Skeletal muscle satellite cell (primary cell): Measurements from ENCODE around the gene CUL5. TPM values are rescaled to one million over a fixed set of nuclear protein-coding genes. Genes with fewer than 3 reads are reported as not detected.

Source experiments
- H3K27me3 ChIP-seq: 2 replicates; pipeline ENCODE4 v1.7.0; 2013; ENCODE audit warnings: low read length; ENCODE audit not compliant: control insufficient read depth, insufficient read depth
- H3K36me3 ChIP-seq: 2 replicates; pipeline ENCODE4 v1.7.0; 2013; ENCODE audit warnings: mild to moderate bottlenecking, control low read depth, low read length; ENCODE audit not compliant: insufficient read depth
- H3K4me1 ChIP-seq: 2 replicates; pipeline ENCODE4 v1.7.0; 2013; ENCODE audit warnings: low read length; ENCODE audit not compliant: control insufficient read depth, insufficient read depth
- H3K4me2 ChIP-seq: 2 replicates; pipeline ENCODE4 v1.7.0; 2013; ENCODE audit warnings: mild to moderate bottlenecking, low read length
- H3K4me3 ChIP-seq: 2 replicates; pipeline ENCODE4 v1.7.0; 2013; ENCODE audit warnings: low read length
- H3K9ac ChIP-seq: 2 replicates; pipeline ENCODE4 v1.7.0; 2013; ENCODE audit warnings: mild to moderate bottlenecking, low read depth, low read length, moderate library complexity
- H3K9me3 ChIP-seq: replicated peaks from 2 replicates; pipeline ENCODE4 v1.7.0; 2013; ENCODE audit warnings: mild to moderate bottlenecking, control low read depth, low read length
- total RNA-seq: library from RNA; depleted of rRNA; stranded (reverse); fragments of >200 nt; gene quantifications from 2 replicates; pipeline ENCODE4 v1.2.3, GENCODE V29; 2012; rRNA removed

Gene CUL5
- total RNA-seq: 30.8 and 32.2 TPM in 2 replicates

DNA sequence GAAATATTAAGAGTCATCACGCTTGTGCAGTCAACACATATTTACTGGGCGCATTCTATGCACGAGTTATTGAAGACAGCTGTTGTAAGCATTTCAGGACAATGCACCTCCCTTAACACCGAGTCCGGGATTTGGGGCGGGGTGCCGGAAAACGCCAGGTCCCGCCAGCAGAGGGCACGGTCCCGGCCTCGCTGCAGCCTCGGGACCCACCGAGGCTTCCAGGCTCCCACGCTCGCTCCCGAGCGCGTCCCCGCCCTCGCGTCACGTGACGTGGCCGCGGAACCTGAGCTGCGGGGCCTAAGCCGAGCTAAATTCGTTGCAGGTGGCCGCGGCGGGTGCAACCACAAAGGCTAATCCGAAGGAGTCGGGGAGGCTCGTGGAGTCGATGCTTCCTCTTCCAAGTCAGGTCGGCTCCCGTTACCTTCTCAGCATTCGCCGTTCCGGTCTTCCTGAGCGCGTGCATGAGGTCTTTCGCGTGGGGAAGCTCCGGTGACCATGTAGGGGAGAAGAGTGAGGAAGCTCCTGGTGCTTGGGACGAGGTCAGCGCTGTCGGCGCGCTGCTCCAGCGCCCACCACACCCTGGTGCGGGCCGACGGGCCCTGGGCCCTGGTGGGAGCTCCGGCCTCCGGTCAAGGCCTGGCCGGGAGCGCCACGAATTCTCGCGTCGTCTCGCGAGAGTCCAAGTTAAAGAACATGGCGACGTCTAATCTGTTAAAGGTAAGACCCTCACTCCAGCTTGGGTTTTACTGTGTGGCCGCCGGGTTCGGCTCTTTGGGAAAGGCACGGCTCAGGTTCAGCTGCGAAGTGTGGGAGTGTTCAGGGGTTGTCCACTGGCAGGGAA, at the start of gene CUL5:
CUL5 (plus strand) TSS at position 243 of the 841 bp plus-strand sequence; CDS start at position 694, 451 bp downstream.
- peak within 1 kb of the TSS; percentile 100 for H3K9ac ChIP-seq

GRCh38 chr11:107961480-107961879, 47.2 kb upstream of the CUL5 start:
- Histone ChIP-seq H3K9me3 (no peaks in the 10 kb centered on the region), H3K4me2 (no peak overlapping the region), H3K4me3 (no peak overlapping the region), H3K9ac (no peak overlapping the region), H3K27me3 (peaks cover 38% of the 10 kb centered on the region), H3K4me1 (no peaks in the 10 kb centered on the region), H3K36me3 (no peaks in the 10 kb centered on the region)

More for the DNA sequence above, at the start of gene CUL5:
- peak within 1 kb of the TSS; percentile 87 for H3K4me2 ChIP-seq
- H3K9me3 ChIP-seq: no peaks in the 10 kb centered on the region
- H3K4me1 ChIP-seq: peaks cover 16% of the 10 kb centered on the region
- peak within 1 kb of the TSS; percentile 98 for H3K4me3 ChIP-seq
- peaks cover 2% of the 10 kb centered on the region for H3K36me3 ChIP-seq
- H3K27me3 ChIP-seq: no peaks in the 10 kb centered on the region

DNA sequence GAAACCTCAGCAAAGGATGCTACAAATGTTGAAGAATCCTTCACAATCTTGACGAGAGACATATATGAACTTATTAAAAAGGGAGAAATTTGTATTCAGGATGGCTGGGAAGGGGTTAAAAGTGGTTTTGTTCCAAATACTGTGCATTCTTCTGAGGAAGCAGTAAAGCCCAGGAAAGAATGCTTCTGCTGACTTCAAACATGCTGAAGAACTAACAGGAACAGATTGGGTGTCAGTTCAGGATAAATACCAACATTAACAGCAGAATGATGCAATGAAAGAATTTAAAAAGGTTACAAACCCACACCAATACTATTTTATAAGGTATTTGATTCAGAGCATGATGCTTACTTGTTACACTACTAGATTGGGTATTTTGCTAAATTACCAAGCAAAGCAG, 46.5 kb upstream of the CUL5 start:
- no peaks in the 10 kb centered on the region for H3K36me3 ChIP-seq
- H3K4me1 ChIP-seq: no peaks in the 10 kb centered on the region
- H3K9me3 ChIP-seq: no peaks in the 10 kb centered on the region
- no peak overlapping the region for H3K4me3 ChIP-seq
- H3K9ac ChIP-seq: no peak overlapping the region
- H3K4me2 ChIP-seq: no peak overlapping the region
- H3K27me3 ChIP-seq: peaks cover 35% of the 10 kb centered on the region

- no peak overlapping the region for H3K9ac ChIP-seq
- no peaks in the 10 kb centered on the region for H3K4me1 ChIP-seq
These were observed 45.6 kb upstream of the CUL5 start for GRCh38 chr11:107963091-107963490.

DNA sequence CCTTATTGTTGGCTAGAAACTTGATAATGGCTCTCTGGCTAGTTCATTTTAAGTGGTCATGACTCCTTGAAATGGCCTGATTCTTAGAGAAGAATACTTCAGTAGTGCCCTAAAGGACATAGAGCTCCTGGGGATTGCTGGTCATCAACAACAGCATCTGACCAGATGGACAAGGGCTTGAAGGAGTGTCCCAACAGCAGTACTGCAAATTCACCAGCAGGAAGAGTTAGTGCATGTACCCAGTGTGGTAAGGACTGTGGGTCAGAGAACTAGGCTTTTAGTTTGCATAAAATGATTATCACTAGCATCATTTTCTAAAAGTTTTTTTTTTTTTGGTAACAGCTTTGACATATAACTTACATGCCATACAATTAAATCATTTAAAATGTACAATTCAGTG, 39.5 kb upstream of the CUL5 start:
- H3K36me3 ChIP-seq: no peaks in the 10 kb centered on the region
- no peaks in the 10 kb centered on the region for H3K4me1 ChIP-seq
- no peak overlapping the region for H3K4me3 ChIP-seq
- no peaks in the 10 kb centered on the region for H3K9me3 ChIP-seq
- H3K9ac ChIP-seq: no peak overlapping the region
- peaks cover 8% of the 10 kb centered on the region for H3K27me3 ChIP-seq
- H3K4me2 ChIP-seq: no peak overlapping the region

More at GRCh38 chr11:107963091-107963490, 45.6 kb upstream of the CUL5 start:
- Histone ChIP-seq H3K4me2 (no peak overlapping the region), H3K27me3 (peaks cover 35% of the 10 kb centered on the region), H3K36me3 (no peaks in the 10 kb centered on the region), H3K9me3 (no peaks in the 10 kb centered on the region), H3K4me3 (no peak overlapping the region)

- H3K36me3 ChIP-seq: no peaks in the 10 kb centered on the region
- no peak overlapping the region for H3K4me2 ChIP-seq
- no peaks in the 10 kb centered on the region for H3K9me3 ChIP-seq
- H3K4me1 ChIP-seq: no peaks in the 10 kb centered on the region
- H3K4me3 ChIP-seq: no peak overlapping the region
- no peak overlapping the region for H3K9ac ChIP-seq
- H3K27me3 ChIP-seq: peaks cover 8% of the 10 kb centered on the region
These were observed 38.6 kb upstream of the CUL5 start for GRCh38 chr11:107970049-107970448.

DNA sequence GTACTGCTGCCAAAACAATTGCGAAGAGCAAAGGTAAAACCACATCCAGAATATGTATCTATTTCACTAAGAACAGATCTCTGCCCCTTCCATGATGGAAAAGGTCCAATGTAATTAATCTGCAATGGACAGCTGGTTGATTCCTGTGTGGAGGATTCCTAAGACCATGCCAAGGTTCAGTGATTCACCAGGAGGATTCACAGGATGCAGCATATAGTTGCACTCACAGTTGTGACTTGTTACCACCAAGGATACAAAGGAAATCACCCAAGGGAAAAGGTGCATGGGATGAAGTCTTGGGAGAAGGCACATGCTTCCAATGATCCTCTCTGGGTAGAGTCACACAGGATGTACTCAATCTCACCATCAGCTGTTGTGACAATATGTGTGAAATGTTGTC, 35.1 kb upstream of the CUL5 start:
- Histone ChIP-seq H3K9me3 (no peaks in the 10 kb centered on the region), H3K36me3 (no peaks in the 10 kb centered on the region), H3K4me3 (no peak overlapping the region), H3K4me2 (no peak overlapping the region), H3K27me3 (peaks cover 10% of the 10 kb centered on the region), H3K9ac (no peak overlapping the region), H3K4me1 (no peaks in the 10 kb centered on the region)

DNA sequence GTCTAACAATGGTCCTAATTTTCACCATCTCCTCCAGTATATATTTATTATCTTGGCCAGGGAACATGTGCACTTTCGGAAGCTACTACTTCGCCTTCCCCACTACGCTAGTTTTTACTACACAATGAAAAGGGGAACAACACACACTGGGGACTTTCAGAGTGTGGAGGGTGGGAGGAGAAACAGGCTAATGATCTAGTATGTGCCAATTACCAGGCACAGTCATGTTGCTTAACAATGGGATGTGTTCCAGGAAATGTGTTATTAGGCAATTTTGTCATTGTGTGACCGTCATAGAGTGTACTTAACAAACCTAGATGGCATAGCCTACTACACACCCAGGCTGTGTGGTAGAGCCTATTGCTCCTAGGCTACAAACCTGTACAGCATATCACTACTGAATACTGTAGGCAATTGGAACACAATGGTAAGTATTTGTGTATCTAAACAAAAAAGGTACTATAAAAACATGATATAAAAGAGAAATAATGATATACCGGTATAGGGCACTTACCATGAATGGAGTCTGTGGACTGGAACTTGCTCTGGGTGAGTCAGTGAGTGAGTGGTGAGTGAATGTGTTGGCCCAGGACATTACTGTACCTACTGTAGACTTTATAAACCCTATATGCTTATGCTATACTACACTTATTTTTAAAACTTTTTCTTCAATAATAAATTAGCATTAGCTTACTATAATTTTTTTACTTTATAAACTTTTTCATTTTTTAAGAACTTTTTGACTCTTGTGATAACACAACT, 20.1 kb upstream of the CUL5 start:
- no peaks in the 10 kb centered on the region for H3K36me3 ChIP-seq
- no peaks in the 10 kb centered on the region for H3K9me3 ChIP-seq
- H3K4me3 ChIP-seq: no peak overlapping the region
- H3K4me2 ChIP-seq: no peak overlapping the region
- peaks cover 5% of the 10 kb centered on the region for H3K27me3 ChIP-seq
- no peak overlapping the region for H3K9ac ChIP-seq
- no peaks in the 10 kb centered on the region for H3K4me1 ChIP-seq

- H3K36me3 ChIP-seq: no peaks in the 10 kb centered on the region
These were observed 16.8 kb upstream of the CUL5 start for GRCh38 chr11:107991868-107992414.

DNA sequence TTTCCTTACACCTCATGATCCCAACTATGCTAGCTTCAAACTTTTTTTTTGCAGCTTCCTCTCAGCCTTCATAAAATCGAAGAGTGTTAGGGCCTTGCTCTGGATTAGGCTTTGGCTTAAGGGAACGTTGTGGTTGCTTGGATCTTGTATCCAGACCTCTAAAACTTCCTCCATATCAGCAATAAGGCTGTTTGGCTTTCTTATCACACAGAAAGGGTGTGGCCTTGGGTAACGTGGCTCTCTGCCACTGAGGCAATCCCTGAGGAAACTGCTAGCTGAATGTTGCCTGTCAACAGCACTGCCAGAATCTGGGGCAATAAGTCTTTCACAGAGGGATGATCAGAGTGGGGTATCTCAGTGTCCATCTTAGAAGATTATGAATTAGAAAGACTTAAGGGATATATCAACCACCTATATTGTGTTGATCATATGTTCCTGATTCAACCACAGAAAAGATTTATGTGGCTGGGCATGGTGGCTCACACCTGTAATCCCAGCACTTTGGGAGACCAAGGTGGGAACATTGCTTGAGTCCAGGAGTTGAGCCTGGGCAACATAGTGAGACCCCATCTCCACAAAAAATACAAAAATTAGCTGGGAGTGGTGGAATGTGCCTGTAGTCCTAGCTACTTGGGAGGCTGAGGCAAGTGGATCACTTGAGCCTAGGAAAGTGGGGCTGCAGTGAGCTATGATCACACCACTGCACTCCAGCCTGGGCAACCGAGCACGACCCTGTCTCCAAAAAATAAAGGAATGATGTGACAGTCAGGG, 12.5 kb upstream of the CUL5 start:
- H3K9ac ChIP-seq: no peak overlapping the region
- H3K9me3 ChIP-seq: no peaks in the 10 kb centered on the region
- no peaks in the 10 kb centered on the region for H3K36me3 ChIP-seq
- H3K4me2 ChIP-seq: no peak overlapping the region
- peaks cover 22% of the 10 kb centered on the region for H3K27me3 ChIP-seq
- no peak overlapping the region for H3K4me3 ChIP-seq
- no peaks in the 10 kb centered on the region for H3K4me1 ChIP-seq

More at GRCh38 chr11:107991868-107992414, 16.8 kb upstream of the CUL5 start:
- Histone ChIP-seq H3K9me3 (no peaks in the 10 kb centered on the region), H3K4me1 (no peaks in the 10 kb centered on the region), H3K9ac (no peak overlapping the region), H3K4me3 (no peak overlapping the region), H3K27me3 (peaks cover 22% of the 10 kb centered on the region), H3K4me2 (no peak overlapping the region)

GRCh38 chr11:107998761-107999160, 9.9 kb upstream of the CUL5 start:
- peaks cover 20% of the 10 kb centered on the region for H3K27me3 ChIP-seq
- no peaks in the 10 kb centered on the region for H3K9me3 ChIP-seq
- H3K9ac ChIP-seq: no peak overlapping the region
- no peak overlapping the region for H3K4me2 ChIP-seq
- no peak overlapping the region for H3K4me3 ChIP-seq
- H3K4me1 ChIP-seq: no peaks in the 10 kb centered on the region
- no peaks in the 10 kb centered on the region for H3K36me3 ChIP-seq
